Lung (tissue), 12 donors: Measurements from ENCODE around the gene GRK3. TPM values are rescaled to one million over a fixed set of nuclear protein-coding genes. Genes with fewer than 3 reads are reported as not detected.

ENCODE experiments used
- ATAC-seq: fragments of 200-7000 bp; cut with Tn5 transposase; one replicate; pipeline ENCODE4 v1.9.1; 2020; ENCODE audit warnings: moderate number of reproducible peaks; ENCODE audit not compliant: insufficient read depth, low FRiP score
- DNase-seq, 3 donors: peaks; one replicate each; pipeline ENCODE4 v3.0.0-alpha.2; 2013 to 2017
- H3K27ac ChIP-seq, 2 donors: one replicate each; pipeline ENCODE4 v1.5.1; 2013; ENCODE audit warnings: mild to moderate bottlenecking in 2 of 2, moderate library complexity in 2 of 2, control low read depth in 1 of 2, inconsistent platforms in 1 of 2, low read depth in 1 of 2, low read length in 1 of 2
- H3K27me3 ChIP-seq, 3 donors: one replicate each; pipeline ENCODE4 v1.5.1; 2013; ENCODE audit warnings: low read length in 2 of 3; ENCODE audit not compliant: control insufficient read depth in 3 of 3, insufficient read depth in 3 of 3
- H3K36me3 ChIP-seq, 4 donors: one replicate each; pipeline ENCODE4 v1.5.1; 2013; ENCODE audit warnings: low read length in 4 of 4, mild to moderate bottlenecking in 1 of 4, moderate library complexity in 1 of 4; ENCODE audit not compliant: control insufficient read depth in 4 of 4, insufficient read depth in 4 of 4
- H3K4me1 ChIP-seq, 5 donors: one replicate each; pipeline ENCODE4 v1.5.1; 2013; ENCODE audit warnings: low read length in 5 of 5, mild to moderate bottlenecking in 2 of 5, moderate library complexity in 1 of 5; ENCODE audit not compliant: control insufficient read depth in 5 of 5, insufficient read depth in 5 of 5
- H3K4me3 ChIP-seq: one replicate; pipeline ENCODE4 v1.5.1; 2013; ENCODE audit warnings: mild to moderate bottlenecking, control low read depth, moderate library complexity
- H3K9ac ChIP-seq, 2 donors: one replicate each; pipeline ENCODE4 v1.5.1; 2013; ENCODE audit warnings: low read length in 2 of 2, control low read depth in 1 of 2; ENCODE audit not compliant: insufficient read depth in 1 of 2
- H3K9me3 ChIP-seq, 4 donors: one replicate each; pipeline ENCODE4 v1.5.1; 2013; ENCODE audit warnings: low read length in 3 of 4, mild to moderate bottlenecking in 1 of 4, moderate library complexity in 1 of 4; ENCODE audit not compliant: control insufficient read depth in 4 of 4, insufficient read depth in 3 of 4
- CTCF ChIP-seq: IDR thresholded peaks from 2 replicates; pipeline ENCODE4 v1.5.1; 2012; ENCODE audit warnings: mild to moderate bottlenecking; ENCODE audit errors: control extremely low read depth, extremely low read depth
- WGBS, 2 donors: extraction: QIAGEN DNeasy Blood & Tissue Kit; methylation state at CpG; one replicate each; pipeline ENCODE4 v1.1.7; 2013; 5-methylcytosine and 5-hydroxymethylcytosine counted together
- polyA plus RNA-seq, 2 donors: library from polyadenylated mRNA; stranded (reverse); fragments of 200-250 nt; gene quantifications; one replicate each; pipeline ENCODE4 v1.2.1, GENCODE V29; 2013
- total RNA-seq, 2 donors: library from RNA; depleted of rRNA in 1 of 2; stranded (reverse); fragments of >200 nt in 1 of 2; gene quantifications; one replicate each; pipeline ENCODE4 v1.2.1, GENCODE V29; 2014 to 2021
- donor health status: control.
- donor health status: control.
- donor health status: Bipolar disorder and iron deficiency.
- donor health status: healthy.
- donor health status: DM: yes; HTN: yes; CAD: no.

GRK3 gene
- total and polyA plus RNA-seq, 4 donors = 5.0 to 27.3 (median 18.0) TPM

- Histone ChIP-seq H3K36me3 (peaks cover 2 to 34% (median 8%) of the 10 kb centered on the region in 4 donors), H3K4me1 (peaks cover 0 to 31% (median 24%) of the 10 kb centered on the region in 5 donors), H3K27ac (no peak overlapping the region), H3K4me3 (no peak overlapping the region), H3K27me3 (no peaks in the 10 kb centered on the region), H3K9me3 (no peaks in the 10 kb centered on the region), H3K9ac (no peak overlapping the region)
- no peak for TF ChIP-seq CTCF
- DNase-seq = peak; percentile 32 to 75 (median 72)
- ATAC-seq = no peak
- 79 to 84% methylated on average over 15 of the region's 15 CpGs for WGBS, 2 donors
Observed at GRCh38 chr22:25692397-25693267, 128.2 kb downstream of the GRK3 start.

- DNase-seq (no peak), ATAC-seq (no peak)
- Histone ChIP-seq H3K4me1 (peaks cover 0 to 31% (median 26%) of the 10 kb centered on the region in 5 donors), H3K9ac (no peak overlapping the region), H3K4me3 (no peak overlapping the region), H3K9me3 (no peaks in the 10 kb centered on the region), H3K36me3 (peaks cover 2 to 30% (median 8%) of the 10 kb centered on the region in 4 donors), H3K27me3 (no peaks in the 10 kb centered on the region), H3K27ac (no peak overlapping the region)
- WGBS, 2 donors = 78 to 93% methylated on average over 4 of the region's 4 CpGs
- no peak for TF ChIP-seq CTCF
Observed at GRCh38 chr22:25693268-25693565, 128.7 kb downstream of the GRK3 start.

- no peak overlapping the region for H3K4me3 ChIP-seq
- H3K4me1 ChIP-seq = peaks cover 0 to 31% (median 26%) of the 10 kb centered on the region in 5 donors
- H3K9ac ChIP-seq = no peak overlapping the region
- H3K9me3 ChIP-seq = no peaks in the 10 kb centered on the region
- ATAC-seq (no peak), DNase-seq (no peak)
- no peaks in the 10 kb centered on the region for H3K27me3 ChIP-seq
- 82 to 88% methylated on average over 16 of the region's 16 CpGs for WGBS, 2 donors
- H3K36me3 ChIP-seq = peaks cover 0 to 25% (median 8%) of the 10 kb centered on the region in 4 donors
- H3K27ac ChIP-seq = no peak overlapping the region
- TF ChIP-seq CTCF = no peak
Observed at GRCh38 chr22:25694196-25694907, 129.9 kb downstream of the GRK3 start.
